ENCODE data around the gene PHLPP1. TPM values are rescaled to one million over a fixed set of nuclear protein-coding genes. Genes with fewer than 3 reads are reported as not detected.

PHLPP1 gene
- total and polyA plus RNA-seq, 2 of the 4 experiments (the other 2 are of a cell fraction) = 3.3 to 3.6 TPM

- Histone ChIP-seq H3K18ac (ENCODE audit: low read depth, low read length) (no peak overlapping the region), H2BK15ac (ENCODE audit: low read depth, low read length) (no peak overlapping the region; the same call in 2 of the 3 replicates), H3K4me1 (ENCODE audit: control insufficient read depth, insufficient read depth, low read length) (peaks cover 1% of the 10 kb centered on the region; the same call in 1 of the 2 replicates), H2BK120ac (ENCODE audit: low read depth, low read length) (0 out of 2 replicates have a peak overlapping the region, but pooled peaks have one; percentile 59), H3K36me3 (ENCODE audit: control insufficient read depth, insufficient read depth, low read length) (0 out of 2 replicates have a peak, but pooled peaks cover 2% of the 10 kb centered on the region), H3K4ac (ENCODE audit: low read depth, low read length) (no peak overlapping the region), H3K27ac (ENCODE audit: insufficient read depth, low read length) (no peak overlapping the region), H4K91ac (ENCODE audit: insufficient read depth, low read depth, low read length) (no peak overlapping the region), H3K23ac (ENCODE audit: low read depth, low read length) (no peak overlapping the region), H3K4me3 (ENCODE audit: insufficient read depth, low read depth, low read length) (no peak overlapping the region), H3K9ac (ENCODE audit: low read depth, low read length) (no peak overlapping the region), H3K14ac (replicated peaks; ENCODE audit: low read depth, low read length) (no peak overlapping the region), H3K27me3 (ENCODE audit: control insufficient read depth, insufficient read depth, low read length) (no peaks in the 10 kb centered on the region), H2AFZ (replicated peaks; ENCODE audit: low read length, poor library complexity) (peak overlapping the region; percentile 1), H4K8ac (ENCODE audit: low read depth in 2 of 2, low read length in 2 of 2) (no peak overlapping the region), H4K5ac (ENCODE audit: low read depth, low read length) (no peak overlapping the region), H2BK5ac (ENCODE audit: low read depth, low read length, poor library complexity, severe bottlenecking) (no peak overlapping the region), H2AK5ac (ENCODE audit: low read depth, low read length) (0 out of 2 replicates have a peak overlapping the region, but pooled peaks have one; percentile 10), H3K9me3 (ENCODE audit: control insufficient read depth, insufficient read depth, low read length) (no peaks in the 10 kb centered on the region), H3K79me1 (ENCODE audit: low read depth in 1 of 2, low read length in 2 of 2) (peaks cover 0 to 23% of the 10 kb centered on the region in 2 experiments; a peak in 3 of 4 replicates), H3K56ac (ENCODE audit: extremely low read depth, insufficient read depth, low read length) (no peak overlapping the region), H2AK9ac (replicated peaks; ENCODE audit: low read depth, low read length, poor library complexity) (no peak overlapping the region), H3K4me2 (ENCODE audit: low read depth, low read length) (no peak overlapping the region), H3K9me1 (ENCODE audit: insufficient read depth, low read length) (peaks cover 3% of the 10 kb centered on the region; the same call in 1 of the 2 replicates), H2BK20ac (ENCODE audit: low read depth, low read length) (peak overlapping the region; percentile 41), H4K20me1 (ENCODE audit: insufficient read depth, low read length) (no peaks in the 10 kb centered on the region)
- no peak for TF ChIP-seq SMC3 (IDR thresholded peaks at IDR 0.05; ENCODE audit: low read depth, low read length)
- TF ChIP-seq RCOR1 (IDR thresholded peaks at IDR 0.05; ENCODE audit: insufficient replicate concordance, low read length) = no peak
- TF ChIP-seq CHD1 (IDR thresholded peaks at IDR 0.05; ENCODE audit: low read depth, low read length) = no peak
- TF ChIP-seq RFX5 (IDR thresholded peaks at IDR 0.05; ENCODE audit: low read depth, low read length) = no peak
- peak; percentile 87 for TF ChIP-seq BHLHE40 (IDR thresholded peaks at IDR 0.05; ENCODE audit: low read depth, low read length)
- TF ChIP-seq FOS (IDR thresholded peaks at IDR 0.05; ENCODE audit: low read depth, low read length) = 0 out of 2 replicates have a peak, but pooled peaks have one; percentile 18
- no peak for TF ChIP-seq ELK1 (IDR thresholded peaks at IDR 0.05; ENCODE audit: borderline replicate concordance, low read depth, low read length)
- TF ChIP-seq USF2 (IDR thresholded peaks at IDR 0.05; ENCODE audit: low read depth, low read length) = no peak
- TF ChIP-seq NFE2L2 (IDR thresholded peaks at IDR 0.05; ENCODE audit: low read depth, low read length) = peak; percentile 53
- TF ChIP-seq RAD21 (IDR thresholded peaks at IDR 0.05; ENCODE audit: low read length) = no peak
- no peak for TF ChIP-seq CEBPB (IDR thresholded peaks at IDR 0.05; ENCODE audit: low read depth, low read length)
- TF ChIP-seq CTCF (conservative IDR thresholded peaks at IDR 0.05; ENCODE audit: low read depth, low read length) = no peak
- intact Hi-C loops (cut with micrococcal nuclease) = no loop called here
- ATAC-seq (ENCODE audit: low read depth) (peak; percentile 86), DNase-seq (peak; percentile 86)
- in situ Hi-C loops (cut with MboI; ENCODE audit: low sequenced_read_pairs) = no loop called here
- no TSS peak for BruUV-seq (replicated peaks)
- POLR2A ChIA-PET (ENCODE audit: unreplicated experiment) = no interaction called here
- 35% methylated on average over 5 of the region's 7 CpGs; no CpG with 5 or more reads in 1 of the 2 experiments for WGBS, 2 experiments (ENCODE audit: extremely low coverage in 2 of 2, insufficient read length in 1 of 2)
- dilution Hi-C loops (cut with HindIII; ENCODE audit: low sequenced_read_pairs, unreplicated experiment) = no loop called here
- CTCF ChIA-PET = interaction anchor here (0.9 kb wide), 1 partner anchor 115 kb away, joined by 3 read pairs; the partner anchor contains the start of gene PHLPP1
Measured at GRCh38 chr18:62829936-62830335, 114.6 kb downstream of the PHLPP1 start.

Data from IMR-90 (cell line).